Heart left ventricle (tissue), 13 donors: ENCODE data around the gene PCED1A.

ENCODE experiments used
- CTCF ChIP-seq, 12 donors: fragments of 200-600 bp; sonication (generic) in 4 of 12; IDR thresholded peaks; one replicate each; pipeline versions ENCODE4 v1.5.0 to v1.8.0; 2018 to 2022; ENCODE audit warnings: antibody characterized with exemption in 12 of 12, mild to moderate bottlenecking in 5 of 12
- POLR2A ChIP-seq, 2 donors: fragments of 450-650 bp; IDR thresholded peaks; one replicate each; pipeline ENCODE4 v1.6.1; 2017; ENCODE audit warnings: antibody characterized with exemption in 2 of 2, mild to moderate bottlenecking in 2 of 2, moderate library complexity in 2 of 2
- donor health status: ischemic (EF 13 %, LVEDD 7.1; RV severe dilation, severe dysfunction).
- donor health status: DM: no; HTN: yes; CAD: no.
- donor health status: DM: no; HTN: no; CAD: no.
- donor health status: ischemic (EF 25% LVEDD 6.9; RV normal size, moderate dysfunction).
- donor health status: ischemic (EF 25% LVEDD 5.7; RV mildly dilated, moderate dysfunction).
- donor health status: ischemic (EF 35%, LVEDD 5.7; RV mildly dilated, moderate dysfunction).
- donor health status: nonischemic (EF 11% LVEDD 7.7; RV severe dilation, severe dysfunction).
- donor health status: DM: yes; HTN: yes; CAD: no.
- donor health status: PGD.
- donor health status: ischemic (EF 29% LVEDD 5.4; RV normal size, mild dysfunction).
- donor health status: nonischemic (EF 23%, LVEDD 6.1; RV moderate dilation, normal function).

- no peak for TF ChIP-seq CTCF (IDR thresholded peaks at IDR 0.05)
- TF ChIP-seq POLR2A (IDR thresholded peaks at IDR 0.05), result no peak
Observed at GRCh38 chr20:2794202-2794748, 46.2 kb downstream of the PCED1A start.
